ENCODE data around the gene AVPR1A.

DNA sequence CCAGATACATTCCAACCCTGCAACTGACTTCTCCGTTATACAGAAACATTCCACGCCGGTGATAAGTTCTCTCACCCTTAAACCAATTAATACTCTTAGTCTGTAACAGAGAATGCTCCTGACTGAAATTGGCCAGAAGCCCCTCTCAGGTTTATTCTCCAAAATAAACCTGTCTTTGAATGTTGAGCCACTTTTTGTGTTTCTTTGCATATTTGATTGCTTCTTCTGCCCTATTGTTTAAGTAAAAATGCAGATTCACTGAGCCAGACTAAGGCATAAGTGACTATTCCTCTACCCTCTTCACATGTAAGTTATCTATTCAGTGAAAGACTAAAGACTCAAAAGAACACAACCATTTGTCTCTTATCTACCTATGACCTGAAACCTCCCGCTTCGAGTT lies 3.6 kb upstream of the AVPR1A start:
- no peak for TF ChIP-seq POLR2A (IDR thresholded peaks at IDR 0.05)
- no peak for TF ChIP-seq CTCF (IDR thresholded peaks at IDR 0.05)
- TF ChIP-seq POLR2AphosphoS5 (IDR thresholded peaks at IDR 0.05), result no peak
